Breast epithelium (tissue), 3 donors: Measurements from ENCODE around the gene POLR2J3.
"Not testable (repeated sequence)": the region's sequence is repeated elsewhere in the genome, so short reads cannot be mapped to it uniquely, and the experiment has no call there.

Experiments used
- POLR2A ChIP-seq: fragments of 450-650 bp; IDR thresholded peaks from one replicate; pipeline ENCODE4 v1.6.1; 2016; ENCODE audit warnings: antibody characterized with exemption, mild to moderate bottlenecking, moderate library complexity
- POLR2AphosphoS5 ChIP-seq, 3 donors: sonication (generic); formaldehyde crosslinking; IDR thresholded peaks; one replicate each; pipeline ENCODE4 v1.6.1; 2017; ENCODE audit warnings: antibody characterized with exemption in 3 of 3
- TF ChIP-seq, protein P1 (sequence below), 3 donors: fragments of 450-650 bp; IDR thresholded peaks; one replicate each; pipeline ENCODE4 v1.5.1; 2016 to 2017; ENCODE audit warnings: antibody characterized with exemption in 3 of 3, mild to moderate bottlenecking in 3 of 3, moderate library complexity in 3 of 3

DNA sequence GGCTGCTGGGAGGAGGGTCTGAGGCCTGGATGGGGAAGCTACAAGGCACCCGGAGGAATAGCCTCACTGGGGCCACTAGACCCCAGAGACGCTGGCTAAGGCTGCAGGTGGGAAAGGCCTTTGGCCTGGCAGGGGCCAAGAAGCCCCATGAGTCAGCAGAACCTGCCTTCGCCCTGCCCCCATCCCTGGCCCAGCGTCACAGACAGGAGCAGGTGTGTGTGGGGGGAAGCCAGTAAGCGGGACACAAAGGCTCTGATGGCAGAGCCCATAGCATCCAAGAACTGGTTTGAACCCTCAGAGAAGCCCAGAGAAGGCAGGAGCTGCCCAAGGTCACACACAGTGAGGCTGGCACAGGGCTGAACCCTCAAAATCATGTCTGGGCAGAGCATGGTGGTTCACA, 34.5 kb upstream of the POLR2J3 start:
- TF ChIP-seq, protein P1, sequence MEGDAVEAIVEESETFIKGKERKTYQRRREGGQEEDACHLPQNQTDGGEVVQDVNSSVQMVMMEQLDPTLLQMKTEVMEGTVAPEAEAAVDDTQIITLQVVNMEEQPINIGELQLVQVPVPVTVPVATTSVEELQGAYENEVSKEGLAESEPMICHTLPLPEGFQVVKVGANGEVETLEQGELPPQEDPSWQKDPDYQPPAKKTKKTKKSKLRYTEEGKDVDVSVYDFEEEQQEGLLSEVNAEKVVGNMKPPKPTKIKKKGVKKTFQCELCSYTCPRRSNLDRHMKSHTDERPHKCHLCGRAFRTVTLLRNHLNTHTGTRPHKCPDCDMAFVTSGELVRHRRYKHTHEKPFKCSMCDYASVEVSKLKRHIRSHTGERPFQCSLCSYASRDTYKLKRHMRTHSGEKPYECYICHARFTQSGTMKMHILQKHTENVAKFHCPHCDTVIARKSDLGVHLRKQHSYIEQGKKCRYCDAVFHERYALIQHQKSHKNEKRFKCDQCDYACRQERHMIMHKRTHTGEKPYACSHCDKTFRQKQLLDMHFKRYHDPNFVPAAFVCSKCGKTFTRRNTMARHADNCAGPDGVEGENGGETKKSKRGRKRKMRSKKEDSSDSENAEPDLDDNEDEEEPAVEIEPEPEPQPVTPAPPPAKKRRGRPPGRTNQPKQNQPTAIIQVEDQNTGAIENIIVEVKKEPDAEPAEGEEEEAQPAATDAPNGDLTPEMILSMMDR (IDR thresholded peaks at IDR 0.05) = not testable (repeated sequence)
- not testable (repeated sequence) for TF ChIP-seq POLR2A; POLR2AphosphoS5 (IDR thresholded peaks at IDR 0.05)
